AG04449 (cell line): ENCODE measurements around the gene CNTN2.

Experiments used
- CTCF ChIA-PET: fragments of 350-600 bp; formaldehyde crosslinking; extraction: SDS; loops from one replicate; lab custom pipeline; 2021; ENCODE audit warnings: antibody characterized with exemption; lab: Yijun Ruan, JAX
- POLR2A ChIA-PET: fragments of 400-600, 350-600 bp; formaldehyde crosslinking; extraction: SDS; loops from one replicate; lab custom pipeline; 2020; ENCODE audit warnings: antibody characterized with exemption, inconsistent platforms; lab: Yijun Ruan, JAX
- DNase-seq: peaks from one replicate; pipeline ENCODE4 v3.0.0-alpha.2; 2010; ENCODE audit warnings: low read depth, low spot score
- H3K4me3 ChIP-seq: 2 replicates; pipeline ENCODE4 v1.5.1; 2011; ENCODE audit warnings: low read depth, mild to moderate bottlenecking, control low read depth, low read length
- CTCF ChIP-seq: IDR thresholded peaks from one replicate; pipeline ENCODE4 v1.5.1; 2011; ENCODE audit warnings: mild to moderate bottlenecking, moderate library complexity, low read length, control low read depth, inconsistent platforms; ENCODE audit not compliant: insufficient read depth; ENCODE audit errors: missing control alignments

Gene CNTN2

DNA sequence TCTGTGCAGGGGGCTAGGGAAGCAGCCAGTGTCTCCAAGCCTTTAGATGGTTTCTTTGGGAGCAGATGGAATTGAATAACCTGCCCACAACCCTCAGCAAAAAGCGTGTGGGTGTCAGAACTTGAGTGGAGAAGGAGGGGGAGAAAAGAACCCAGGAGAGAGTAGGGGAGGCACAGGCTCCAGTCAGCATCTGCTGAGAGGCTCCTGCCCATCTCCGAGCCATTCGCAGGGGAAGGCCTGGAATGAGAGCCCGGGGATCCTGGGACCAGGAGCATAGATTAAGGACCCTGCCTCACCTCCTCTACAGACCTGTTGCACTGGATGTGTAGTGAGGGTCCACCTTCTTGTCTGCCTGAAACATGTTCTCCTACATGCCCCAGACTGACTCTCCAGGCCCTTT, 25.0 kb downstream of the CNTN2 start:
- TF ChIP-seq CTCF = no peak
- ChIA-PET CTCF (interaction anchor here (3.1 to 3.9 kb wide), 2 partner anchors 79 to 188 kb away, joined by 16 to 17 read pairs; no protein-coding TSS in a partner anchor), POLR2A (no interaction called here)
- no peak for DNase-seq
- no peak overlapping the region for H3K4me3 ChIP-seq

DNA sequence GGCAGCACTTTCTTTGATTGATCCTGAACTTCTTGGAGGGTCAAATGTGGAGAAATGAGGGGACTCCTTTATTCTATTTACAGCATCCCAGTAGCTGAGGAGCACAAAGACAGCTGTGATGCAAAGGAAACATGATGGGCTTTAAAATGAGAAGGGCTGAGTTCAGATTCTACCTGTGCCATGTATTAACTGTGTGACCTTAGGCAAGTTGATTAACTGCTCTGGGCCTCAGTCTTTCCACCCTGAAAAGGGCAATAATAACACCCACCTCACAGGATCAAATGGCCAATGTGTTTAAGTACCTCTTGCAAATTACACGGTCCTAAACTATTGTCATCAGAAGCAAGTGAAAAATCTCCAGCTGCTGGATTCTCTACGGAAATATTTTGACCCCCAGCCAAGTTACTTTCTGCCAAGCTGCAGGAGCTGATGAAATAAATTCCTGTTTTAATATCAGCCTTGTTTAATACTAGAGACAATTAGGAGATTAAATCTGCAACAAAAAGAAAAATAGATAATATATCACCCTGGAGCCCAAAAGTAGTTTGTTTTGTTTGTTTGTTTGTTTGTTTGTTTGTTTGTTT, 25.5 kb downstream of the CNTN2 start:
- POLR2A ChIA-PET = no interaction called here
- no peak overlapping the region for H3K4me3 ChIP-seq
- no peak for TF ChIP-seq CTCF
- CTCF ChIA-PET = interaction anchor here (0.9 to 3.9 kb wide), 3 partner anchors 42 to 188 kb away, joined by 3 to 17 read pairs (median 16); no protein-coding TSS in a partner anchor
- DNase-seq = no peak

DNA sequence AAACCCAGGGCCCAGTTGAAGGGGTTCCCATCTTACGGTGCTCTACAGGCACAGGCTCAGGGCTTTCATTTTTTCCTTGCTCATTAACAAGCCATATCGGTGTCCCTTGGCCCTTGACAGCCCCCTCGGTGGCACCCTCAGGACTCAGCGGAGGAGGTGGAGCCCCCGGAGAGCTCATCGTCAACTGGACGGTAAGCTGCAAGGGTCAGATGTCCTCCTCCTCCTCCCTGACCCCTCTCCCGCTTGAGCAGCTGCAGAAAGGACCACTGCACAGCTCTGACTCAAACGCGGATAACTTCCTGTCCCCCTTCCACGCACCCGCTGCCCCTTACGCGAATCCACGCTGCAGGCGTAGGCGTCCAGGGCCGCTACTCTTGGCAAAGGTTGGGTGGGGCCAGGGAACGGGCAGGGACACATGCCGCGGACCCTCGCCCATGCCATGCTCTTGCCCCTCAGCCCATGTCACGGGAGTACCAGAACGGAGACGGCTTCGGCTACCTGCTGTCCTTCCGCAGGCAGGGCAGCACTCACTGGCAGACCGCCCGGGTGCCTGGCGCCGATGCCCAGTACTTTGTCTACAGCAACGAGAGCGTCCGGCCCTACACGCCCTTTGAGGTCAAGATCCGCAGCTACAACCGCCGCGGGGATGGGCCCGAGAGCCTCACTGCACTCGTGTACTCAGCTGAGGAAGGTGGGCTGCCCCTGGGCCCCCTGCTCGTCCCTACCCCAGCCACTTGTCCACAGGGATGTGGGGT, 26.5 kb downstream of the CNTN2 start:
- CTCF ChIA-PET = interaction anchor here (0.9 to 4.9 kb wide), 5 partner anchors 8 to 187 kb away, joined by 3 to 51 read pairs (median 16); no protein-coding TSS in a partner anchor
- POLR2A ChIA-PET = no interaction called here
- DNase-seq = no peak

GRCh38 chr1:205071028-205071409, 28.0 kb downstream of the CNTN2 start:
- DNase-seq = no peak
- no peak for TF ChIP-seq CTCF
- ChIA-PET POLR2A (no interaction called here), CTCF (interaction anchor here (1.2 to 4.9 kb wide), 2 partner anchors 9 to 70 kb away, joined by 3 to 51 read pairs; no protein-coding TSS in a partner anchor)
- no peak overlapping the region for H3K4me3 ChIP-seq

More for the DNA sequence above, 26.5 kb downstream of the CNTN2 start:
- H3K4me3 ChIP-seq = no peak overlapping the region
- no peak for TF ChIP-seq CTCF

GRCh38 chr1:205071801-205072200, 28.8 kb downstream of the CNTN2 start:
- CTCF ChIA-PET = interaction anchor here (1.2 to 4.9 kb wide), 4 partner anchors 10 to 184 kb away, joined by 3 to 51 read pairs (median 4); no protein-coding TSS in a partner anchor
- POLR2A ChIA-PET = no interaction called here
- H3K4me3 ChIP-seq = no peak overlapping the region
- no peak for TF ChIP-seq CTCF
- no peak for DNase-seq

- H3K4me3 ChIP-seq = no peak overlapping the region
- no peak for DNase-seq
- ChIA-PET POLR2A (no interaction called here), CTCF (interaction anchor here (1.3 to 4.9 kb wide), 3 partner anchors 10 to 184 kb away, joined by 3 to 51 read pairs (median 4); no protein-coding TSS in a partner anchor)
- no peak for TF ChIP-seq CTCF
Measured at GRCh38 chr1:205072286-205072685, 29.3 kb downstream of the CNTN2 start.
